Measurements from ENCODE around the gene RBBP5.

- TF ChIP-seq, protein P1, sequence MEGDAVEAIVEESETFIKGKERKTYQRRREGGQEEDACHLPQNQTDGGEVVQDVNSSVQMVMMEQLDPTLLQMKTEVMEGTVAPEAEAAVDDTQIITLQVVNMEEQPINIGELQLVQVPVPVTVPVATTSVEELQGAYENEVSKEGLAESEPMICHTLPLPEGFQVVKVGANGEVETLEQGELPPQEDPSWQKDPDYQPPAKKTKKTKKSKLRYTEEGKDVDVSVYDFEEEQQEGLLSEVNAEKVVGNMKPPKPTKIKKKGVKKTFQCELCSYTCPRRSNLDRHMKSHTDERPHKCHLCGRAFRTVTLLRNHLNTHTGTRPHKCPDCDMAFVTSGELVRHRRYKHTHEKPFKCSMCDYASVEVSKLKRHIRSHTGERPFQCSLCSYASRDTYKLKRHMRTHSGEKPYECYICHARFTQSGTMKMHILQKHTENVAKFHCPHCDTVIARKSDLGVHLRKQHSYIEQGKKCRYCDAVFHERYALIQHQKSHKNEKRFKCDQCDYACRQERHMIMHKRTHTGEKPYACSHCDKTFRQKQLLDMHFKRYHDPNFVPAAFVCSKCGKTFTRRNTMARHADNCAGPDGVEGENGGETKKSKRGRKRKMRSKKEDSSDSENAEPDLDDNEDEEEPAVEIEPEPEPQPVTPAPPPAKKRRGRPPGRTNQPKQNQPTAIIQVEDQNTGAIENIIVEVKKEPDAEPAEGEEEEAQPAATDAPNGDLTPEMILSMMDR (conservative IDR thresholded peaks at IDR 0.05; ENCODE audit: low read depth in 2 of 2) = no peak
- TF ChIP-seq POLR2AphosphoS5 (IDR thresholded peaks at IDR 0.05; ENCODE audit: low read depth) (no peak), EZH2phosphoT487 (IDR thresholded peaks at IDR 0.05; ENCODE audit: unreplicated experiment) (no peak), EZH2 (IDR thresholded peaks at IDR 0.05; ENCODE audit: low read depth, unreplicated experiment) (no peak), NANOG (IDR thresholded peaks at IDR 0.05; ENCODE audit: borderline replicate concordance) (no peak), CREB1 (CRISPR knock-in tag; IDR thresholded peaks at IDR 0.05; ENCODE audit: low read depth) (no peak), ETS1 (IDR thresholded peaks at IDR 0.05) (no peak), STAT1 (IDR thresholded peaks at IDR 0.05; ENCODE audit: unreplicated experiment) (no peak), ZNF331 (CRISPR knock-in tag; IDR thresholded peaks at IDR 0.05; ENCODE audit: low read depth) (no peak), JUNB (IDR thresholded peaks at IDR 0.05; ENCODE audit: unreplicated experiment) (no peak)
- TF ChIP-seq, protein P2, sequence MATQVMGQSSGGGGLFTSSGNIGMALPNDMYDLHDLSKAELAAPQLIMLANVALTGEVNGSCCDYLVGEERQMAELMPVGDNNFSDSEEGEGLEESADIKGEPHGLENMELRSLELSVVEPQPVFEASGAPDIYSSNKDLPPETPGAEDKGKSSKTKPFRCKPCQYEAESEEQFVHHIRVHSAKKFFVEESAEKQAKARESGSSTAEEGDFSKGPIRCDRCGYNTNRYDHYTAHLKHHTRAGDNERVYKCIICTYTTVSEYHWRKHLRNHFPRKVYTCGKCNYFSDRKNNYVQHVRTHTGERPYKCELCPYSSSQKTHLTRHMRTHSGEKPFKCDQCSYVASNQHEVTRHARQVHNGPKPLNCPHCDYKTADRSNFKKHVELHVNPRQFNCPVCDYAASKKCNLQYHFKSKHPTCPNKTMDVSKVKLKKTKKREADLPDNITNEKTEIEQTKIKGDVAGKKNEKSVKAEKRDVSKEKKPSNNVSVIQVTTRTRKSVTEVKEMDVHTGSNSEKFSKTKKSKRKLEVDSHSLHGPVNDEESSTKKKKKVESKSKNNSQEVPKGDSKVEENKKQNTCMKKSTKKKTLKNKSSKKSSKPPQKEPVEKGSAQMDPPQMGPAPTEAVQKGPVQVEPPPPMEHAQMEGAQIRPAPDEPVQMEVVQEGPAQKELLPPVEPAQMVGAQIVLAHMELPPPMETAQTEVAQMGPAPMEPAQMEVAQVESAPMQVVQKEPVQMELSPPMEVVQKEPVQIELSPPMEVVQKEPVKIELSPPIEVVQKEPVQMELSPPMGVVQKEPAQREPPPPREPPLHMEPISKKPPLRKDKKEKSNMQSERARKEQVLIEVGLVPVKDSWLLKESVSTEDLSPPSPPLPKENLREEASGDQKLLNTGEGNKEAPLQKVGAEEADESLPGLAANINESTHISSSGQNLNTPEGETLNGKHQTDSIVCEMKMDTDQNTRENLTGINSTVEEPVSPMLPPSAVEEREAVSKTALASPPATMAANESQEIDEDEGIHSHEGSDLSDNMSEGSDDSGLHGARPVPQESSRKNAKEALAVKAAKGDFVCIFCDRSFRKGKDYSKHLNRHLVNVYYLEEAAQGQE (IDR thresholded peaks at IDR 0.05; ENCODE audit: unreplicated experiment) = no peak
Observed at GRCh38 chr1:205109269-205109668, 12.5 kb downstream of the RBBP5 start.
